Retina (tissue), 1 donor: Measurements from ENCODE around the gene MRPL17.
"Not testable (repeated sequence)": the region's sequence is repeated elsewhere in the genome, so short reads cannot be mapped to it uniquely, and the experiment has no call there.

ENCODE experiments used
- DNase-seq: peaks from one replicate; pipeline ENCODE4 v3.0.0-alpha.2; 2016

The MRPL17 gene

DNA sequence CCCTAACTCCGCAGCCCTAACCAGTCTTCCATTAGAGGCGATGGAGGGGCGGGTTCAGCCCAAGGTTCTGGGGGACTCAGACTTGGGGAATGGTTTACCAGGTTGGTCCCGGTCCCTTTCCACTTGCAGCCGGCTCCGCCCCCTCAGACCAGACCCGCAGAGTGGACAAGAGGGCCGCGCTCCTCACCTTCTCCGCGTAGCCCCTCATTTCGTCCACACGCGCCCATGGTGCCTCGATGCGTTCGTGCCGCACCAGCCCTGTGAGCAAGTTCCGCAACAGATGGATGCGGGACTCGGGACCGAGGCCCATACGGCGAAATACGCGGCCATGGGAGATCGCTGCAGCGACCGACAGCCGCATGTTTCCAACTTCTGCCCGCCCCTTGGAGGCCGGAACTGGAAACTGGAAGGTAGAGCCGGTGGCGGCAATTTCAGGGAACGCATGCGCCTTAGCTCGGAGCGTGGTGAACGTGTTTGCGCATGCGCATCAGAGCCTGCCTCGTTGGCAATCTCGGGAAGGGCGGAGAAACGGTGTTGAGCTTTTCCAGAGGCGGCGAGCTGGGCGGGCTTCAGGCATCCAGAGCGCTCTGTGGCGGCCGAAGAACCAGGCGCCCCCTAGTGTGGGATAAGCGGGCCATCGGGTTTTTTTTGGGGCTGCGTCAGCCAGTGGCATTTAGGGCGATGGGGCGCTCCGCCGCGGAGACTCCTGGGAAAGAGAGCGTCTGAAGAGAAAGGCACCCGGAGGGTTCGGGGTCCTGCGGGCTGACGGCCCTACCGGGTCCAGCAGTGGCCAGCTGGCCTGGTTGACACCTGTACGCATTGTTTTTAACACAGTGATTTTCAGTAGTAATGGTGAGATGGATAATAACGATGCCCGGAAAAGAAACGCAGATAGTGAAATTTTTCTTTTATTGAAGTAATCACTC, at the start of gene MRPL17:
Gene MRPL17, minus strand, starts transcription at position 405 of the 926 bp plus-strand sequence. Its CDS starts 44 bp downstream, at position 361.
- DNase-seq, result peak; percentile 99

DNA sequence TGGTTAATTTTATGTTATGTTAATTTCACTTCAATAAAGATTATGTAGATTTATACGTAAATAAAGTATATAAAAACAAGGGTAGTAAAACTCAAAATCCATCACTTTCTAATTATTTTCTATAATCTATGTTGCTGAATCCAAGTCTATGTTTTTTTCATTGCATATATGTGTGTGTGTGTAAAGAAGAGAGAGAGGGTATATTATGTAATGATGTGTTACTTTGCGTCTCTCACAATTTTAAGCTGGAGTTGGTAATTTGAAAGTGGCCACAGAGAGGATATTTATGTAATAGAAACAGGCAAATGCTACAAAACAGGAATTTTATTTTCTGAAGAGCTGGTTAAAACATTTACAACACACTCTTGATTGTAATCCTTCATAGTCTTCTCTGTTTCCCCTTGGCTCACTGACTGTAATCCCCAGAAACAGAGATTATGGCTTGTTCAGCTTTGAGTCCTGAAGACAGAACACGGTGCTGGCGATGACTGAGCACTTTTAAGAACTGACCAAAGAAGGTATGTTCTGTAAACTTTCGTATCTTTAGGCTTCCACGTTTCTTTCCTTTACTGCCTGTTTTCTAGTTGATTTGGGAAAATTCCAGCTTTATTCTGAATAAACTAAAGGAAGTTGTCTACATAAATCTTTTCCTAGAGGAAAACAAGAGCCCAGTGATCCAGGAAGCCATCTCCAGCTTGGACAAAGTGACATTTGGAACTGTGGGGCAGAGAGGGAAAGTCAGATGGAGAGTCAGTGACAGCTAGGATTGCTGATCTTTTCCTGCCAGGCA, 45.0 kb upstream of the MRPL17 start:
- DNase-seq, result no peak

DNA sequence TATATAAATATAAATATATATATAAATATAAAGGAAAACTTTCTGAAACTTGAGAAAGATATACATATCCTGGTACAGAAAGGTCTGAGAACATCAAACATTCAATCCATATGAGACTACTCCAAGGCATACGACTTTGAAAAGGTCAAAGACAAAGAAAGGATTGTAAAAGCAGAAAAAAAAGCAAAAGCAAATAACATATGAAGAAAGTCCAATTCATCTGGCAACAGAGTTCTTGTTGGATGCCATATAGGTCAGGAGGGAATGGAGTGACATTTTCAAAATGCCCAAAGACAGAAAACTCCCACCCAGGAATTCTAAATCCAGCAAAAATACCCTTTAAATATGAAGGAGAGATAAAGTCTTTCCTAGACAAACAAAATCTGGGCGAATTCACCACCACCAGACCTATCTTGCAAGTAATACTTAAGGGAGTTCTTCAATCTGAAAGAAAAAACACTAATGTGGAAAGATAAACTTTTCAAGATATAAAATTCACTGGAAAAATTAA, 42.3 kb upstream of the MRPL17 start:
- no peak for DNase-seq

DNA sequence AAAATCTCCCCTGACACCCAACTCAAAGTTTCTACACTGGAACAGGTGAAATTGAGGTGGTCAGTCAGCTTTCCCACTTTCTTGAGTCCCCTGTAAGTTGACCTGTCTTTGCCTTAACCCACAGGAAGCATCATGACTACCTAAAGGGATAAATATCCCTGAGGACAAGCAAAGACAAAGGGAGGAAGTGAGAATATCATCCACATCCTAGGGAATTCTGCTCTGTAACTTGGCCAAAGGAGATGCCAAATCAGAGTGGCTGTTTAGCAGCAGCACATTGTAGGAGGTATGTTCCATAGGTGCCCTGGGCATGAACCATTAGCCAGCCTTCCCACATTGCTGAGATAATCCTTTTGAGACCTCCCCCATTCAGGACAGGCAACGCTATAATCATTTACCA, 40.9 kb upstream of the MRPL17 start:
- no peak for DNase-seq

DNA sequence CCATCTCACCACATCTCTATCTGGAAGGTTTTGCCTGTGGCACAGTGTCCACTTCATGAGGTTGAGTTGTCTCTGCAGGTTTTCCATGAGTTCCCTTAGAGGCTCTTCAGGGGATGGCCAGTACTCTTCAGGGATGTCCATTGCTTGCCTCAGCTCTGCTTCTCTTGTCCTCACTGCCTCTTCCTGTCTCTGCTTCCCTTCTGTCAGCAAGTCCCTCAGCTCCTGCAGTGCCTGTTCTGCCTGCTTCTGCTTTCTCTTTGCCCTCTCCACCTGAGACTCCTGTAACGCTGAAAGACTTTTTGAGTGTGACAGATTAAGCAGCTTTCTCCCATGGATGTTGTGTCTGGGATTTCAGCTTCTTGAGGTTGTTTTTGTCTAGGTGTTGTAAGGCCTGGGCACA, 38.2 kb upstream of the MRPL17 start:
- no peak for DNase-seq

DNA sequence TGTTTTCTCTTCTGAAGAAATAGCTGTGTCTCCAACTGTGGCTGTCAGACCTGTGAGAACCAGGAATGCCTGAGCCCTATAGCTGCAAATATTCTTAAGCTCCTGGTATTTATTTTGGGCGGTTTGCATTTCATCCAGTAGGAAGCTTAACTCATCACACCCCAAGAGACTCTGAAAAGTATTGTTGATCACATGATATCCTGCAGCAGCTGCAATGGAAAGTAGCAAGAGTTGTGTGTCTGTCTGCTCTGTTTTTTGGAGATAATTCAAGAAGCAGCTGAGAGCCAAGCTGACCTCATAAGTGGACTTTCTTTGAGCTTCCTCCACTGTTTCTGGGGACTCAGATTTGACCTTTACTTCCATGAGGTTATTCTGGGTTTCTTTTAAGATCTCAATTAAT, 36.4 kb upstream of the MRPL17 start:
- DNase-seq, result no peak

DNA sequence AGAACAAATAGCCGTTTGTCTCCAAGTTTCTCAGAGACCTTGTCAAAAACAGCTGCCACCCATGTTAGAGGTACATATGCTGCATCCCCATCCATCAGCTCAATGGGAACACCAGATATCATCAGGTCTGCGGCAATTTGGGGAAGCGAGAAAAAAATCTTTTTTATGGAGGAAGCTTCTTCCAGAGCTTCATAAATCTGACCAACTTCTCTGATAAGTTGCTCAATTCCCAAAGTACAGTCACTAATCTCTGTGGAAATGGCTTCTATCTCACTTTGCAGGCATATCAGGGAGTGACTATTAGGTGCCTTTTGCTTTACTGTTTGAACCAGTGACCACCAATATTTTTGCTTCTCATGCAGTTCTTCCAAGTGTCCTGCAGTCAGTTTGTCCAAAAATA, 34.3 kb upstream of the MRPL17 start:
- no peak for DNase-seq

DNA sequence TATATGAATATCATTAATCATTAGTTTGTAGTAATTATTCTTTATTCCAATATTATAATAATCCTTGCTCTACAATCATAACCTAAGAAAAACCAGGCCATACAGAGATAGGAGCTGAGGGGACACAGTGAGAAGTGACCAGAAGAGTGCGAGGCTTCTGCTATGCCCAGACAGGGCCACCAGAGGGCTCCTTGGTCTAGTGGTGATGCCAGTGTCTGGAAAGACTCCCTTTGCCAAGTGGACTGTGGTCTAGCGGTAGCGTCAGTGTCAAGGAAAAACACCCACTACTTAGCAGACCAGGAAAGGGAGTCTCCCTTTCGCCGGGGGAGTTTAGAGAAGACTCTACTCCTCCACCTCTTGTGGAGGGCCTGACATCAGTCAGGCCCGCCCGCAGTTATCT, 28.4 kb upstream of the MRPL17 start:
- not testable (repeated sequence) for DNase-seq

DNA sequence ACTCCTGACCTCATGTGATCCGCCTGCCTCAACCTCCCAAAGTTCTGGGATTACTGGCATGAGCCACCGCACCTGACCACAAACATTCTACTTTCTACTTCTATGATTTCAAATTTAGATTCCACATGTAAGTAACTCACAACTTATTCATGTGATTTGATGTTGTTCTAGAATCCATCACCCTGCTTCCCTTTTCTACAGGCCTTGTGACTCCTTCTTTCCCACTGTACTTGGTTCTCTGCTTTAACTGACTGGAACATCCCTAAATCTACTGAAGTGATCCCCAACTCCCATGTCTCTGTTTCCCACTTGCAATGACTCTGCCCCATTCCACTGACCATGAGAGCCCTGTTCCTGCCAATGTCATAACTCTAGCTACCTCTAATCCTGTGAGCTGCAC, 25.7 kb upstream of the MRPL17 start:
- no peak for DNase-seq

DNA sequence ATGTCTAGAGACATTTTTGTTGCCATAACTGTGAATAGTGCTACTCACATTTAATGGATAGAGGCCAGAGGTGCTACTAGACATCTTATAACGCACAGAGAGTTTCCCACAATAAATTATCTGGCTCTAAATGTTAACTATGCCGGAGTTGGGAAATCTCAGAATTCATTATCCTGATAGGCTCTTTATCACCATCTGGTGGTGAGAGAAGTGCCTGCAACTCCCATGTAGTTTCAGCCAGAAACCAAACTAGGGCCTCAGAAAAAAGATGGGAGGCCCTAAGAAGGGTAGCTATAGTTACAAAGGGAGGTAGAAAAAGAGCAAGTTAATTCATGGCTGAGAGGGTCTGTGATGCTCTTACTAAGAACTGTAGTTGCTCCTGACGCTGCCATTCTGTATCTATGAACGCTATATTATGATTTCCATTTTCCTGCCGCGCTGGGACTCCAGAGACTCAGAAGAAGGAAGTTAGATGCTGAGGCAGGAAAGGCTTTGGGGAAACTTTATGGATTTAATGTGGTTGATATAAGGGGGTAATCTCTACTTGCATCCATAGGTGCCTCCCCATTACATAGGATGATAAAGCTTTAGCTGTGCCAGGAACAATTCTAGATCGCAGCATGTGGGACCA, 22.9 kb upstream of the MRPL17 start:
- peak; percentile 58 for DNase-seq

DNA sequence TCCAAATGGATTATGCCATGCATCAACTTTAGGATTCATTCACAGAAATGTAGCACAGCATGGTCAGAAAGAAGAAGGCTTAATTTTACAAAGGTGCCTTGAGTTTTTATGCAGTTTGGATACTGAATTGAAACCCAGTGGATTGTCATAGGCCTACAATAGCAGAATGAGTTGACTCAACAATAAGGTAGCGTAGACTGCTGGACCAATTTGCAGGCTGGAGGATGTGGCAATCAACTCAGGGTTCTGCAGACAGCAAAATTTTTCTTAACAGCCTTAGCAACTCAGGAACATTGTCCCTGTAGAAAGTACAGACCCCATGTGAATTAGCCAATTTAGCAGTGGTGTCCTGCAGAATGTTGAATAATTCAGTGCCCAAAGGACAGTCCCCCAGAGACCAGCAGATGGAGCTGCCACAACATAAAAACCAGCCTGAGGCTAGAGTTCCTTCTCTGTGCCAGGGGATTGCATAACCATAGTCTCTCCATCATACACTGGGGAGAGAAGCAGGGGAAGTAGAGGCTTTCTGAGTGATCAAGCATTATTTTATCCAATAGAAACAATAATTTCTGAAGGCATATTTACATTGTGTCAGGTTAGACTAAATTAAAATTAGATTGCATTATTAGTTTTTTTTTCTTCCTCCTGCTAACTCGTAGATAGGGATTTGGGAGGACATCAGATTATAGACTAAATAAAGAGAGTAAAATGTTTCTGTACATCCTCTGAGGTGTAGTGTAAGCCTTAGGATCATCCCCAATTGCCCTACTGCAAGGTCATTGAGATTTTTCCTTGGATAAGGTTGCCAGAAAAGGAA, 20.3 kb upstream of the MRPL17 start:
- DNase-seq, result peak; percentile 44

DNA sequence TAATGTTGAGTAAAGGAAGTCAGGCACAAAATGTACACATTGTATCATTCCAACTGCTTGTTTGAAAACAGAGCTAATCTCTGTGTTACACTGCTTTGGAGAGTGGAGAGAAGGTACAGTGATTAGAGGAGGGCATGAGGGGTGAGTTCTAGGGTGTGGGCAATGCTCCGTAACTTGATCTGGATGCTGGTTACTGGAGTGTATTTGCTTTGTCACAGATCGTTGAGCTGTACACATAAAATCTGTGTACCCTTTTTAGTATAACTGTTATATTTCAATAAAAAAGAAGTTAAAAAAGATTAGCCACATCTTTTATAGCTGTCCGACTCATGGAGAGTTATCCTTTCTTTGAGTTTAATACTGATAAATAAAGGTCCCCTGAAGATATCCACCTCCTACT, 18.8 kb upstream of the MRPL17 start:
- DNase-seq, result not testable (repeated sequence)

DNA sequence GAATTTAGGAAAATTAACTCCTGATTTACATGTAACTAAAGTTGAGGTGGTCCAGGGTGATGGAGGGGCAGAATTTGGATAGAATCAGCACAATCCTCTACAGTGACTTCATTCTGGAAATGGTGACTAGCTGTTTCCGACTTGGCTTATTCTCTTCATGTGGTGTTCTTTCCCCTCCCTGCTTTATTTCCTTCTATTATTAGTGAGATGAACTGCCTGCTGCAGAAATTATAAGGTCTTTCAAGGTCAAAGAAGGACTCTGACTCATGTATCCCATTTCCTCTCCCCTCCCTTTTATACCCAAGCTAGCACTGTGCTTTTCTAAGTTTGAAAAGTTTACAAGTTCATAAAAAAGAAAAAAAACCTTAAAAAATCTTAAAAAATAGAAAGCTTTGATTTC, 12.2 kb upstream of the MRPL17 start:
- no peak for DNase-seq

DNA sequence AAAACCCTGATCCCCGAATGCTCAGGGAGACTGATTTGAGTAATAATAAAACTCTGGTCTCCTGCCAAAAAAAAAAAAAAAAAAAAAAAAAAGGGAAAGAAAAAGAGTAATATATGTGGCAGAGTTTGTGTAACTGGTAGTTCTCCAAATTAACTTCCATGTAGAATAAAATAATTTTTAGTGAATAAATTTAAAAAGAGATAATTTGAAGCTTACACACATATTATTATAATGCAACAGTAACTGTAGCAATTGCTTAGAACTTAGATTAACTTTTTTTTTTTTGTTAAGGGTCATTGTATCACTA, 11.0 kb upstream of the MRPL17 start:
- no peak for DNase-seq

DNA sequence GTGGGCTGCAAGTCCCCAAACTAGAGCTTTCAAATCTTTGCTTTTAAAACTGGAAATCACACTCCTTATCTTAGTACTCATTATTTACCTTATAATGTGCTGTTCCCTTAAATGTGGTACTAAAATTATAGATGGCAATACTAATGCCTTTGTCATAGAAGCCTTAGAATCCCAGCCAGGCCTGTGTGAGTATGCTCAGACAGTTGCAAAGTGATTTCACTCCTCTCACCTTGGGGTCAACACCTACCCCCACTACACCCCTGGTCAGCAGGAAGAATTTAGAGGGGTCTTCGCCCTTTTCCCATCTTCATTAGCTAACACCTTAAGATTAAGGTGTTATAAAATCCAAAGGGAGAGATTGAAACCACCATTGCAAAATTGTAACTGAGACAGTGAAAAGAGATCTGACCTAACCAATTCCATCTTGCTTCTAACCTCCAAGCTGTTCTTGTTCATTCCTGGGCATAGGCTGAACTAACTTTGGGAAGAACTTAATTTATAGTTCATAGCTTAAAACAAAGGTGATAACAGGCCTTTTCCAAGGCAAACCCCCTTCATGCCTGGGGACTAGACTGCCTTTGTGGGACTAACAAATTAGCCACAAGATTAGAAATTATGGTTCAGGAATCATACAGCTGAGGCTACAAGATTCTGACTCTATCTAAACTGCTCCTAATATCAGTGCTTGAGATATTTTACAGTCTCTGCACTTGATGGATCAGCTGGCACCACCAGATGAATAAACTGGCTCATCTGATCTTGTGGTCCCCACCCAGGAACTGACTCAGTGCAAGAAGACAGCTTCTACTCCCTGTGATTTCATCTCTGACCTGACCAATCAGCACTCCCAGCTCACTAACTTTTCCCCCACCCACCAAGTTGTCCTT, 10.4 kb upstream of the MRPL17 start:
- no peak for DNase-seq

DNA sequence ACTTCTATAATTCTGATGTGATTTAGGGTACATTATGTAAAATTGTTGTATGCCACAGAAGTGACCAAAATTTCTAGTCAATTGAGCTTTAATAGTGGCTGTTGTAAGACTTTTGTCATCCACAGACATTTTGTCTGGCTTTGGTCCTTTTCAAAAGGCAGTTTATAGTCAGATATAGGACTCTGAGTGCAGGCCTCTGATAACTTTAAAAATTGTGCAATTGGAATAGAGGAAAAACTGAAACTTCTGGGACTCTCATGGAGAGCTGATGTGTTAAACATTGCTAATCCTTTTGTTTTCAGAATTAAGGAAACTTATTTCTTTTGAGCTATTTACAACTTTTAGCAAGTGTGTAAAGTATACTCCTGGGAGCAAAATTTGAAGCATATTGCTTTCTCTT, 9.0 kb upstream of the MRPL17 start:
- DNase-seq, result no peak

DNA sequence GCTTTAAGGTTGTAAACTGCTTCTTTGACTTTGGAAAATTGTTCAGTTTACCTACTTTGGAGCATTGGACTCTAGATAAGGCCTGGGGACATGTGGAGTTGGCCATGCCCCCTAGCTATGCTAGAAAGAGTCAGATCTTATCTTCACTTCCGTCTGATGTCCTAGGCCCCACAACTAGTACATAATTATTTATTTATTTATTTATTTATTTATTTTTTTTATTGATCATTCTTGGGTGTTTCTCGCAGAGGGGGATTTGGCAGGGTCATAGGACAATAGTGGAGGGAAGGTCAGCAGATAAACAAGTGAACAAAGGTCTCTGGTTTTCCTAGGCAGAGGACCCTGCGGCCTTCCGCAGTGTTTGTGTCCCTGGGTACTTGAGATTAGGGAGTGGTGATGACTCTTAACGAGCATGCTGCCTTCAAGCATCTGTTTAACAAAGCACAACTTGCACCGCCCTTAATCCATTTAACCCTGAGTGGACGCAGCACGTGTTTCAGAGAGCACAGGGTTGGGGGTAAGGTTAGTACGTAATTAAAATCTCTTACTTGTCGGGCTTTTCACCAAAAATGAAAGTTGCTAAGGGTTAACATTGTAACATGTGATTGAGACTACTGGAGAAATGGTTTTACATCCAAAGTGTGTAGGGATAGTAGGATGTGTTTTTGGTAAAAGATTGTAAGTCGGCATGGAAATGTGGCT, 7.4 kb upstream of the MRPL17 start:
- not testable (repeated sequence) for DNase-seq

DNA sequence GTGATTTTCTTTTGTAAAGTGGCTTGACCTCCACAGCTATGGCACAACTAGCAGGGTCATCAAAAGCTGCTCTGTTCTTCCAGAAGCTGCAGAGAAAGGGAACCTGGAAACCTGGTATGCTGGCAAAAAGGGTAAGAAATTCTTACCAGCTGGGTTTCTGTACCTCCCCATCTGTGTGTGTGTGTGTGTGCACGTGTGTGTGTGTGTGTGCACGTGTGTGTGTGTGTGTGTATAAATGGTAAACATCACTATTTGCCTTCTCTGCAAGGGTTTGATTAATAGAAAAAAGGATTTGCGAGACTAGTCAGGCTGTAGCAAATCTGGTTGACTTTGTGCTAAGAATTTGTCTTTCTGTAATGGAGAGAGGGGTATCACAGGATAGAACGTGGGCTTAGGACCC, 4.7 kb upstream of the MRPL17 start:
- no peak for DNase-seq

DNA sequence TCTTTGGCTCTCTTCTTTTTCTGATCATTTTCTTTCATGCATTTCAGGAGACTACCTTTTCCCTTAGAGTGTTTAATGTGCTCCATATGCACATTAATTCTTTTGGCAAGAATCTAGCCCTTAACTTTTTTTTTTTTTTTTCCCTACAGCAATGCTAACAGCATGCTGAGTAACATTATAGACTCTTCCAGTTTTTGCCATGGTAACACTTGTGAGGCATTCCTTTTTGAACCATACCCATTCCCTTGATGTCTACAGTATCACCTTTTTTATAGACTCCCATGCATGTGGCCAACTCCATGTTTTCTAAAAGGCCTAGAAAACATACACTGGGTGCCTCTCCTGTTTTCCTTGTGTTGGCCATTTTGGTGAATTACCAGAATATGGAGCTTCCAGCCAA, 2.9 kb upstream of the MRPL17 start:
- DNase-seq, result no peak

DNA sequence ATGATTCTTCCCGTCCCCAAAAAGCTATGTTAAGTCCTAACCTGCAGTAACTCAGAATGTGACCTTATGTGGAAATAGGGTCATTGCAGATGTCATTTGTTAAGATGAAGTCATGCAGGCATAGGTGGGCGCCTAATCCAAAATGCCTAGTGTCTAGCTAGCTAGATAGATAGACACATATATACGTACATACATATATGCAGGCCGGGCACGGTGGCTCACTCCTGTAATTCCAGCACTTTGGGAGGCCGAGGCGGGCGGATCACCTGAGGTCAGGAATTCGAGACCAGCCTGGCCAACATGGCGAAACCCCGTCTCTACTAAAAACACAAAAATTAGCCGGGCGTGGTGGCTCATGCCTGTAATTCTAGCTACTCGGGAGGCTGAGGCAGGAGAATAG, 928 bp upstream of the MRPL17 start:
- DNase-seq, result not testable (repeated sequence)

DNA sequence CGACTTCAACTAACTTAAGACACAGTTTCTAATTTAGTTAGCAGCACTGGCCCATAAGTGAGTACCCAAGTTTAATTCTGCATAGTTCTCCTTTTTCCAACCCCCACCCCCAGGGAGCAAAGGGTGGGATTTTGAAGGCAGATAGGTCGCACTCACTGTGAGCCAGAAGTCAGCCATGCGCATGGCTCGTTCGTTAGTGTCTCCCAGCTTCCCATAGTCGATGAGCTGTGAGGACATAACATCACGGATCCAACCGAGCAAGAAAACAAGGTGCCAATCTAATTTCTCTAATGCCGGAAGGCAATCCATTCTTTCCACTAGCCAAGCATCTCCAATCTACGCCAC, 577 bp downstream of the MRPL17 start:
- DNase-seq, result no peak
